Cerebellar cortex (tissue), 1 donor: ENCODE measurements around the gene CPN1.

Source experiments
- DNase-seq: peaks from one replicate; pipeline ENCODE4 v3.0.0-alpha.2; 2015; ENCODE audit warnings: low spot score

CPN1 gene

GRCh38 chr10:99996671-99997648 lies 84.7 kb downstream of the CPN1 start:
- DNase-seq = no peak

GRCh38 chr10:99995713-99996112 lies 86.0 kb downstream of the CPN1 start:
- DNase-seq = no peak

GRCh38 chr10:99995269-99995668 lies 86.4 kb downstream of the CPN1 start:
- no peak for DNase-seq

GRCh38 chr10:99994801-99995200 lies 86.9 kb downstream of the CPN1 start:
- no peak for DNase-seq

GRCh38 chr10:99993701-99994689 lies 87.7 kb downstream of the CPN1 start:
- DNase-seq = no peak
